HepG2 (cell line): ENCODE data around the gene ALPK3. TPM values are rescaled to one million over a fixed set of nuclear protein-coding genes. Genes with fewer than 3 reads are reported as not detected.

Source experiments
- ATAC-seq: fragments of 200-7000 bp; cut with Tn5 transposase; 3 replicates; pipeline ENCODE4 v1.9.1; 2020; ENCODE audit warnings: mild to moderate bottlenecking, moderate library complexity
- BruUV-seq: library from RNA; stranded (reverse); fragments of 400-500 nt; replicated peaks from 2 replicates; lab custom pipeline; 2021; lab: Mats Ljungman, UMichigan
- CTCF ChIA-PET: fragments of 300-600 bp; formaldehyde crosslinking; extraction: SDS; loops from one replicate; lab custom pipeline; 2021; ENCODE audit warnings: low total read pairs, inconsistent platforms, low intra/inter-chr PET ratio; lab: Yijun Ruan, JAX
- POLR2A ChIA-PET: fragments of 350-600 bp; sonication (Branson Sonifier 250); formaldehyde crosslinking; loops from one replicate; lab custom pipeline; 2020; ENCODE audit warnings: antibody characterized with exemption, inconsistent platforms; lab: Yijun Ruan, JAX
- DNase-seq: peaks from one replicate; pipeline ENCODE4 v3.0.0-alpha.2; 2015; ENCODE audit warnings: low spot score
- FAIRE-seq: peaks from 3 replicates; lab custom pipeline; 2011; peaks lifted over from hg19 to GRCh38; lab: Jason Lieb, UNC
- H2AFZ ChIP-seq: one replicate; pipeline ENCODE4 v1.6.1; 2011; ENCODE audit warnings: low read length, inconsistent platforms
- H3K27ac ChIP-seq: fragments of 300-600 bp; 3 replicates; pipeline ENCODE4 v1.8.0; 2011; ENCODE audit warnings: mixed run types, mild to moderate bottlenecking, mixed read lengths, low read length, inconsistent platforms; ENCODE audit not compliant: insufficient read depth; ENCODE audit errors: extremely low read length
- H3K27me3 ChIP-seq, 2 experiments: fragments of 200-600 bp in 1 of 2; 2 replicates in 1 of 2; 3 replicates in 1 of 2; pipeline versions ENCODE4 v1.6.0 to v1.8.0; 2011; ENCODE audit warnings: low read length in 2 of 2, mild to moderate bottlenecking in 2 of 2, moderate library complexity in 2 of 2, inconsistent platforms in 1 of 2; ENCODE audit not compliant: insufficient read depth in 2 of 2, control insufficient read depth in 1 of 2
- H3K36me3 ChIP-seq, 2 experiments: fragments of 200-600 bp in 1 of 2; replicated peaks in 1 of 2; 2 replicates in 1 of 2; 3 replicates in 1 of 2; pipeline versions ENCODE4 v1.5.1 to v1.8.0; 2011; ENCODE audit warnings: low read length in 2 of 2, inconsistent platforms in 1 of 2; ENCODE audit not compliant: insufficient read depth in 2 of 2, control insufficient read depth in 1 of 2
- H3K4me1 ChIP-seq: 2 replicates; pipeline ENCODE4 v1.5.1; 2012; ENCODE audit warnings: low read length, inconsistent platforms; ENCODE audit not compliant: insufficient read depth
- H3K4me2 ChIP-seq: 2 replicates; pipeline ENCODE4 v1.6.0; 2011; ENCODE audit warnings: low read depth, low read length, inconsistent platforms
- H3K4me3 ChIP-seq, 3 experiments: fragments of 200-600 bp in 1 of 3; sonication (generic), shearing (Covaris generic) in 1 of 3; replicated peaks in 1 of 3; 2 replicates each; pipeline ENCODE4 v1.5.1; 2011 to 2016; ENCODE audit warnings: low read length in 3 of 3, inconsistent platforms in 2 of 3, low read depth in 2 of 3, mild to moderate bottlenecking in 2 of 3, control low read depth in 1 of 3, mixed read lengths in 1 of 3; ENCODE audit not compliant: insufficient read depth in 1 of 3
- H3K79me2 ChIP-seq: one replicate; pipeline ENCODE4 v1.6.1; 2011; ENCODE audit warnings: low read length, inconsistent platforms; ENCODE audit not compliant: insufficient read depth
- H3K9ac ChIP-seq: 2 replicates; pipeline ENCODE4 v1.6.0; 2011; ENCODE audit warnings: mild to moderate bottlenecking, low read depth, low read length, inconsistent platforms; ENCODE audit not compliant: insufficient read depth
- H3K9me3 ChIP-seq: 2 replicates; pipeline ENCODE4 v1.5.1; 2012; ENCODE audit warnings: mild to moderate bottlenecking, low read length
- H4K20me1 ChIP-seq: 2 replicates; pipeline ENCODE4 v1.6.0; 2011; ENCODE audit warnings: inconsistent platforms, mild to moderate bottlenecking, low read length, moderate library complexity; ENCODE audit not compliant: insufficient read depth
- CCAR2 ChIP-seq: fragments of 200-400 bp; formaldehyde crosslinking; optimal IDR thresholded peaks from 2 replicates; pipeline ENCODE3; 2018; ENCODE audit warnings: low read depth, mild to moderate bottlenecking, low read length, moderate library complexity
- E2F2 ChIP-seq: sonication (generic); formaldehyde crosslinking; IDR thresholded peaks from 2 replicates; pipeline ENCODE4 v1.4.0; 2020; ENCODE audit warnings: missing genetic modification reagents, borderline replicate concordance
- GABPB1 ChIP-seq: IDR thresholded peaks from 2 replicates; pipeline ENCODE4 v1.6.1; 2016; ENCODE audit warnings: mild to moderate bottlenecking, missing genetic modification reagents, moderate library complexity, missing compliant biosample characterization
- HMG20A ChIP-seq: IDR thresholded peaks from 2 replicates; pipeline ENCODE4 v1.6.1; 2016; ENCODE audit warnings: borderline replicate concordance
- KAT7 ChIP-seq: IDR thresholded peaks from 2 replicates; pipeline ENCODE4 v1.6.1; 2018; ENCODE audit warnings: borderline replicate concordance, missing compliant biosample characterization
- RARG ChIP-seq: sonication (generic); formaldehyde crosslinking; IDR thresholded peaks from 2 replicates; pipeline ENCODE4 v1.4.0; 2020; ENCODE audit warnings: low read depth, mild to moderate bottlenecking, missing genetic modification reagents
- RBFOX2 ChIP-seq: fragments of 200-400 bp; formaldehyde crosslinking; IDR thresholded peaks from 2 replicates; pipeline ENCODE4 v1.6.1; 2017; ENCODE audit warnings: low read depth, mild to moderate bottlenecking, low read length
- TFDP2 ChIP-seq: sonication (generic); formaldehyde crosslinking; IDR thresholded peaks from 2 replicates; pipeline ENCODE4 v1.4.0; 2020; ENCODE audit warnings: missing genetic modification reagents
- ZNF18 ChIP-seq: sonication (generic); formaldehyde crosslinking; IDR thresholded peaks from 2 replicates; pipeline ENCODE4 v1.8.0; 2022; ENCODE audit warnings: mild to moderate bottlenecking, missing genetic modification reagents; ENCODE audit not compliant: insufficient replicate concordance
- ZNF740 ChIP-seq: sonication (generic); formaldehyde crosslinking; IDR thresholded peaks from 2 replicates; pipeline ENCODE4 v1.4.0; 2020; ENCODE audit warnings: missing genetic modification reagents
- WGBS: methylation state at CpG from one replicate; pipeline ENCODE4 v1.1.6; 2017; ENCODE audit warnings: low lambda C conversion rate; 5-methylcytosine and 5-hydroxymethylcytosine counted together
- in situ Hi-C: cut with HindIII; loops from 2 replicates; pipeline ENCODE4 v1.10.0; 2017; ENCODE audit warnings: low pct_unique_long_range_greater_than_20kb; ENCODE audit not compliant: extremely low pct_ligation_motif_present
- intact Hi-C: fragments of 100-400 bp; cut with micrococcal nuclease; formaldehyde crosslinking; loops from one replicate; pipeline ENCODE4 v1.10.0; 2022; ENCODE audit not compliant: unreplicated experiment
- polyA plus RNA-seq, 8 experiments: library from polyadenylated mRNA; depleted of rRNA in 3 of 8; stranded (reverse) in 7 of 8; unstranded in 1 of 8; fragments of >200 nt; fragmentation: Illumina TruSeq in 4 of 8; extraction: Trizol in 4 of 8; gene quantifications; 2 replicates each; pipeline versions ENCODE4 v1.2.1 to v1.2.3, GENCODE V29; 2011 to 2016; ENCODE audit warnings: low read depth in 4 of 8, missing spikeins in 1 of 8, mixed read lengths in 1 of 8; ENCODE audit not compliant: insufficient read depth in 1 of 8
- total RNA-seq, 5 experiments: library from RNA; depleted of rRNA; stranded (reverse); fragments of >200 nt; fragmentation: Illumina TruSeq; extraction: Trizol; gene quantifications; 2 replicates each; pipeline ENCODE4 v1.2.3, GENCODE V29; 2016; ENCODE audit warnings: low read depth in 1 of 5
- TF ChIP-seq, protein P1 (sequence below): sonication (generic); formaldehyde crosslinking; IDR thresholded peaks from 2 replicates; pipeline ENCODE4 v1.4.0; 2020; ENCODE audit warnings: mild to moderate bottlenecking, missing genetic modification reagents
- TF ChIP-seq, protein P2 (sequence below): sonication (generic); formaldehyde crosslinking; IDR thresholded peaks from 2 replicates; pipeline ENCODE4 v1.5.1; 2020; ENCODE audit warnings: mild to moderate bottlenecking, moderate library complexity, missing genetic modification reagents
- TF ChIP-seq, protein P3 (sequence below): sonication (generic); formaldehyde crosslinking; IDR thresholded peaks from 2 replicates; pipeline ENCODE4 v1.8.0; 2022; ENCODE audit warnings: low read depth, missing genetic modification reagents

The ALPK3 gene
- total and polyA plus RNA-seq, 2 of the 13 experiments (the other 11 are each of a cell fraction or from before 2014, with no cell fraction given) = 0.04 to 0.42 TPM

GRCh38 chr15:84886984-84887299 is 69.8 kb downstream of the ALPK3 start (continued):
- TF ChIP-seq E2F2 (CRISPR knock-in tag) (no peak), GABPB1 (CRISPR knock-in tag) (no peak), HMG20A (0 out of 2 replicates have a peak, but pooled peaks have one; percentile 10), TFDP2 (peak; percentile 54; the same call in 1 of the 2 replicates)

DNA sequence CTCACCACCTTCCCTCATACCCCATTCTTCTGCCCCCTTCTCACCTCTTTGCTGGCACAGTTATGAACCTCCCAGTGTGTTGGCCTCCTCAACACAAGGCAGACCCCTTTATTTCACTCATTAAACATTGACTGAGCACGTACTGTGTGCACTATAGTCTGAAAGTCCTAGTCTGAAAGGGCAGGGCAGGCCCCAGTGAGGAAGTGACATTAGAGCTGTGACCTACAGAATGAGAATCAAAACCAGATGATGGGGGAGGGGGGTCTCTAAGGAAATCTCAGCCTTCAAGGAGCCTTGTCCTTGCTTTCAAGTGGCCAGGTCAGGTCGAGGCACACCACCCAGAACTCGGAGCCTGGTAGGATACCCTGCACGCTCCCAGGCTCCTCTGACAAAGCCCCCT is 70.8 kb downstream of the ALPK3 start:
- Histone ChIP-seq H3K9ac (no peak overlapping the region), H3K36me3 (no peaks in the 10 kb centered on the region), H3K4me2 (peak overlapping the region; percentile 90; the same call in 1 of the 2 replicates), H3K79me2 (no peaks in the 10 kb centered on the region), H2AFZ (no peak overlapping the region), H3K4me3 (no peak overlapping the region), H3K27me3 (no peaks in the 10 kb centered on the region; a peak in 2 of 5 replicates), H3K9me3 (no peaks in the 10 kb centered on the region), H4K20me1 (no peaks in the 10 kb centered on the region), H3K27ac (no peak overlapping the region), H3K4me1 (peaks cover 55% of the 10 kb centered on the region)
- FAIRE-seq (no peak), ATAC-seq (no peak), DNase-seq (no peak)
- no TSS peak for BruUV-seq
- intact Hi-C loops = no loop called here
- in situ Hi-C loops = no loop called here
- CTCF ChIA-PET = no interaction called here
- 50% methylated on average over 1 of the region's 4 CpGs for WGBS
- POLR2A ChIA-PET = no interaction called here
- TF ChIP-seq, protein P1, sequence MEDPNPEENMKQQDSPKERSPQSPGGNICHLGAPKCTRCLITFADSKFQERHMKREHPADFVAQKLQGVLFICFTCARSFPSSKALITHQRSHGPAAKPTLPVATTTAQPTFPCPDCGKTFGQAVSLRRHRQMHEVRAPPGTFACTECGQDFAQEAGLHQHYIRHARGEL = no peak
- no peak for TF ChIP-seq CCAR2
- TF ChIP-seq, protein P2, sequence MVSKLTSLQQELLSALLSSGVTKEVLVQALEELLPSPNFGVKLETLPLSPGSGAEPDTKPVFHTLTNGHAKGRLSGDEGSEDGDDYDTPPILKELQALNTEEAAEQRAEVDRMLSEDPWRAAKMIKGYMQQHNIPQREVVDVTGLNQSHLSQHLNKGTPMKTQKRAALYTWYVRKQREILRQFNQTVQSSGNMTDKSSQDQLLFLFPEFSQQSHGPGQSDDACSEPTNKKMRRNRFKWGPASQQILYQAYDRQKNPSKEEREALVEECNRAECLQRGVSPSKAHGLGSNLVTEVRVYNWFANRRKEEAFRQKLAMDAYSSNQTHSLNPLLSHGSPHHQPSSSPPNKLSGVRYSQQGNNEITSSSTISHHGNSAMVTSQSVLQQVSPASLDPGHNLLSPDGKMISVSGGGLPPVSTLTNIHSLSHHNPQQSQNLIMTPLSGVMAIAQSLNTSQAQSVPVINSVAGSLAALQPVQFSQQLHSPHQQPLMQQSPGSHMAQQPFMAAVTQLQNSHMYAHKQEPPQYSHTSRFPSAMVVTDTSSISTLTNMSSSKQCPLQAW (CRISPR knock-in tag) = no peak
- TF ChIP-seq RBFOX2 = no peak
- no peak for TF ChIP-seq ZNF18
- TF ChIP-seq, protein P3, sequence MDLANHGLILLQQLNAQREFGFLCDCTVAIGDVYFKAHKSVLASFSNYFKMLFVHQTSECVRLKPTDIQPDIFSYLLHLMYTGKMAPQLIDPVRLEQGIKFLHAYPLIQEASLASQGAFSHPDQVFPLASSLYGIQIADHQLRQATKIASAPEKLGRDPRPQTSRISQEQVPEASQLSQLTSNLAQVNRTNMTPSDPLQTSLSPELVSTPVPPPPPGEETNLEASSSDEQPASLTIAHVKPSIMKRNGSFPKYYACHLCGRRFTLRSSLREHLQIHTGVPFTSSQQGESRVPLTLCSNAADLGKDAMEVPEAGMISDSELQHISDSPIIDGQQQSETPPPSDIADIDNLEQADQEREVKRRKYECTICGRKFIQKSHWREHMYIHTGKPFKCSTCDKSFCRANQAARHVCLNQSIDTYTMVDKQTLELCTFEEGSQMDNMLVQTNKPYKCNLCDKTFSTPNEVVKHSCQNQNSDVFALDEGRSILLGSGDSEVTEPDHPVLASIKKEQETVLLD = no peak
- TF ChIP-seq KAT7 (CRISPR knock-in tag) = no peak
- no peak for TF ChIP-seq RARG
- TF ChIP-seq ZNF740 (CRISPR knock-in tag) = no peak
